Measurements from ENCODE around the gene IGHMBP2. TPM values are rescaled to one million over a fixed set of nuclear protein-coding genes. Genes with fewer than 3 reads are reported as not detected.

The IGHMBP2 gene
- total RNA-seq, 1 experiment from 2014 or later: 27.8 TPM

GRCh38 chr11:68893282-68893681 lies 10.4 kb upstream of the IGHMBP2 start:
- H3K4me1 ChIP-seq (ENCODE audit: control insufficient read depth, insufficient read depth, low read length): no peaks in the 10 kb centered on the region
- no peaks in the 10 kb centered on the region for H3K27me3 ChIP-seq (ENCODE audit: control insufficient read depth, insufficient read depth, low read length)
- H3K4me3 ChIP-seq (ENCODE audit: low read depth in 2 of 2, low read length in 2 of 2): no peak overlapping the region
- BruUV-seq (replicated peaks): TSS peak; percentile 66
- in situ Hi-C loops (cut with HindIII; ENCODE audit: low pct_unique_long_range_greater_than_20kb, low sequenced_read_pairs): no loop called here
- no peaks in the 10 kb centered on the region for H3K9me3 ChIP-seq (ENCODE audit: control insufficient read depth, insufficient read depth, low read depth, low read length)
- intact Hi-C loops (cut with micrococcal nuclease; ENCODE audit: unreplicated experiment): no loop called here
- ChIA-PET POLR2A (no interaction called here), CTCF (no interaction called here)
- no peak overlapping the region for H3K27ac ChIP-seq (ENCODE audit: low read length)
- H3K36me3 ChIP-seq (ENCODE audit: control insufficient read depth, insufficient read depth, low read length): peaks cover 15% of the 10 kb centered on the region
- ATAC-seq (no peak), DNase-seq (ENCODE audit: low read depth, low spot score) (no peak)
- TF ChIP-seq SIN3A (IDR thresholded peaks at IDR 0.05; ENCODE audit: borderline replicate concordance, insufficient read depth, low read depth, low read length): no peak
- TF ChIP-seq POLR2AphosphoS5 (IDR thresholded peaks at IDR 0.05; ENCODE audit: low read depth, low read length): no peak
- TF ChIP-seq REST (IDR thresholded peaks at IDR 0.05; ENCODE audit: insufficient read depth in 1 of 2, low read depth in 2 of 2, low read length in 1 of 2): no peak
- no peak for TF ChIP-seq CTCF (IDR thresholded peaks at IDR 0.05)

GRCh38 chr11:68896171-68896959 lies 7.3 kb upstream of the IGHMBP2 start:
- Histone ChIP-seq H3K4me3 (ENCODE audit: low read depth in 2 of 2, low read length in 2 of 2) (no peak overlapping the region), H3K27ac (ENCODE audit: low read length) (no peak overlapping the region), H3K9me3 (ENCODE audit: control insufficient read depth, insufficient read depth, low read depth, low read length) (no peaks in the 10 kb centered on the region), H3K36me3 (ENCODE audit: control insufficient read depth, insufficient read depth, low read length) (peaks cover 20% of the 10 kb centered on the region), H3K4me1 (ENCODE audit: control insufficient read depth, insufficient read depth, low read length) (no peaks in the 10 kb centered on the region), H3K27me3 (ENCODE audit: control insufficient read depth, insufficient read depth, low read length) (no peaks in the 10 kb centered on the region)
- intact Hi-C loops (cut with micrococcal nuclease; ENCODE audit: unreplicated experiment) (no loop called here), in situ Hi-C loops (cut with HindIII; ENCODE audit: low pct_unique_long_range_greater_than_20kb, low sequenced_read_pairs) (no loop called here)
- ChIA-PET CTCF (no interaction called here), POLR2A (interaction anchor here (0.8 kb wide), 1 partner anchor 921 kb away, joined by 7 read pairs; no protein-coding TSS in a partner anchor)
- TF ChIP-seq POLR2AphosphoS5 (IDR thresholded peaks at IDR 0.05; ENCODE audit: low read depth, low read length) (no peak), TCF7L2 (IDR thresholded peaks at IDR 0.05; ENCODE audit: low read depth, low read length) (no peak), SIN3A (IDR thresholded peaks at IDR 0.05; ENCODE audit: borderline replicate concordance, insufficient read depth, low read depth, low read length) (no peak), CTCF (IDR thresholded peaks at IDR 0.05) (no peak), REST (IDR thresholded peaks at IDR 0.05; ENCODE audit: insufficient read depth in 1 of 2, low read depth in 2 of 2, low read length in 1 of 2) (no peak)
- BruUV-seq (replicated peaks): no TSS peak
- DNase-seq (ENCODE audit: low read depth, low spot score) (no peak), ATAC-seq (no peak)

Data from Panc1 (cell line).